HG03439 (cell line): ENCODE results near the gene ARHGDIB.

ENCODE experiments used
- ATAC-seq: cut with Tn5 transposase; IDR thresholded peaks from one replicate; pipeline ENCODE4 v1.9.1; 2021; ENCODE audit warnings: mild to moderate bottlenecking, moderate library complexity; ENCODE audit not compliant: unreplicated experiment

ARHGDIB gene

DNA sequence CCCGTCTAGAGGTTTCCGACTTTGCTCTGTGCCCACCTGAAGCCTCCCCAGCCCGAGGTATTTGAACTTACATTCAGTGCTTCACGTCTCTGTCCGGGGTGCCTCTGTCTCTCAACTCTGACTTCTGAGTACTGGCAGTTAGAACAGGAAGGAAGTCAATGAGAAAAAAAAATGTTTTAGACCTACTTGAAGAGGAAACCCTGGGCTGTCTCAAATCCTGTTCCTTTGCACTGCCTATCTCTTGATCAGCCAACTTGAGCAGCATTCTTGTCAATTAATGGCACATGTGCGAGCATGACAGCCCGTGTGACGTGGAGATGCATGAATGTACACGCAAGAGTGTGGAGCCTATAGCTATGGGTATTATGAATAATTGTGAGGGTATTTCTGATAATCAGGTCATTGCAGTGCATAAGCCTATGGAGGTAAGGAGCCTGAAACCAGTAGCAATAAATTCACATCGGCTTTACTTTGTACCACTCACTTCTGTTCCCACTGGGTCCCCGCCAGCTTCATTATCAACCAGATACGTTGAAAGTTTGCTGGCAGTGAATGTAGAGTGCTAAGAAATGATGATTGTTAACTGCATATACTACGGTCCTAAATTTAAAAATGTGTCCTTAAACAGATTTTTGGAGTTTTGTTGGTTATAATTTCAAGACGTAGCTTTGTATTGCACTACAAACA lies at the start of gene ARHGDIB:
ARHGDIB (minus strand) TSS at position 136 of the 687 bp plus-strand sequence. CDS start 10,889 bp downstream, outside the sequence.
- ATAC-seq = peak; percentile 61

DNA sequence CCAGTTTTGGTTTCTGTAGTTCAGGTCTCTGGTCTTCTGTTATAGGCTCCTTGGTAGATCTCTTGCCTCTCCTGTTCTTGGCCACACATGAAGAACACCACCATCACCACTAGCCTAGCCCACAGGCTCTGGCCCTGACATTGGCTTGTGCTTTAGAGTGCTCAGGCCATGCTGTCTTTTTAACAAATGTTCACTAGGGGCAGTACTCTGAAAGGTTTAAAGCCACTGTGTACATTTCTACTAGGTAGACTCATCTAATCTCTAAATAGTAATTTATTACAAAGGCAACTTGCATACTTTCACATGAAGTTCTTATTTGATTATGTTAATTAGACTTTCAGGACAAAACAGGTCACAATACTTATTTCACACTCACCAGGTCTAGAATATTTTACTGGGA lies 49.8 kb upstream of the ARHGDIB start:
- no peak for ATAC-seq

DNA sequence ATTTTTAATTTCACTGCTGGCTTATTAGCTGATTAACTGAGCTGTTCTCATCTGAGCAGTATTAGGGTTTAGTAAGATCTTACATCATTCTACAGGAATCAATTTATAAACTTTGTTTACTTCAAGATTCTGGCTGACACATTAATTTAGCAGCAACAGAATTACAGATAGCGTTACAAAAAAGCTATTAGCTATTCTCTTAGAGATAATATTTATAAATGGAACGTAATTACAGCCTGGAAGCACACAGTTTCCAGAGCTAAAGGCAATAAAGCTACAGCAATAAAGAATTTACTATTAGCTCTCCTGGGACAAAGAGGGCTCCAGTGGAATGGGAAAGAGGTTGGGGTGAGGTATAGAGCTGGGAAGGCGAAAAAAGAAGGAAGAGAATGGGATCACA lies 46.1 kb upstream of the ARHGDIB start:
- ATAC-seq = no peak

DNA sequence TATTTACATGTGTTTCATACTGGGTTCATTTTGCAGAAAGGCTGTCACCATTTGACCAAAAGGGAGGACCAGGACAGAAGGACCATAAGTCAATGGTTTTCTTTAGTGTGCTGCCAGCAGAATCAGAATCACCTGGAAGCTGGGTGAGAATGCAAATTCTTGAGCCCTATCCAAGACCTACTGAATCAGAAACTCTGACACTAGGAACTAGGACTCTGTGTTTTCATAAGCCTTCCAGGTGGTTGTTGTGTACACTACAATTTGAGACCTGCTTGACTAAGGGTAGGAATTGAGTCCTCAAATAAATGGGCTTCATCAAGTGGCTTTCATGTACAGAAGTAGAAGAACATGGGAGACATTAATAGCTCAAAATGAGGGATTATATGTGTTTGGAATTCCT lies 43.7 kb upstream of the ARHGDIB start:
- no peak for ATAC-seq

DNA sequence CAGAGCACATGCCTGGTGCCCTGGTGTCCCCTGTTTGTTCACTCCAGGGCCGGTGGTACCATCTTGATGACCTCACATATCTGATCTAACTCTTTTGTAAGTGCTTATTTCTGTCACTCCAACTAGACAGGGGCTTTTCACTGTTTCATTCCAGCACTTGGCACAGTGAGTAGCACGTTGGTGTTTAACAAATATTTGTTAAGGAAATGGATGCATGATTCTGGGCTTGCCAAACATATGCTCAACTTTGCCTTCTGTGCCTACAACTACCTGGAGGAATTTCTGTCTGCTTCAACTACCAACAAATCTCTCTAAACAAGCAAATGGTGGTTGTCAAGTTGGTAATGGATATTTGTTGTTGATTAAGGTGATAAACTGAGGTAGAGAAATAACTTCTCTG lies 43.0 kb upstream of the ARHGDIB start:
- ATAC-seq = no peak

DNA sequence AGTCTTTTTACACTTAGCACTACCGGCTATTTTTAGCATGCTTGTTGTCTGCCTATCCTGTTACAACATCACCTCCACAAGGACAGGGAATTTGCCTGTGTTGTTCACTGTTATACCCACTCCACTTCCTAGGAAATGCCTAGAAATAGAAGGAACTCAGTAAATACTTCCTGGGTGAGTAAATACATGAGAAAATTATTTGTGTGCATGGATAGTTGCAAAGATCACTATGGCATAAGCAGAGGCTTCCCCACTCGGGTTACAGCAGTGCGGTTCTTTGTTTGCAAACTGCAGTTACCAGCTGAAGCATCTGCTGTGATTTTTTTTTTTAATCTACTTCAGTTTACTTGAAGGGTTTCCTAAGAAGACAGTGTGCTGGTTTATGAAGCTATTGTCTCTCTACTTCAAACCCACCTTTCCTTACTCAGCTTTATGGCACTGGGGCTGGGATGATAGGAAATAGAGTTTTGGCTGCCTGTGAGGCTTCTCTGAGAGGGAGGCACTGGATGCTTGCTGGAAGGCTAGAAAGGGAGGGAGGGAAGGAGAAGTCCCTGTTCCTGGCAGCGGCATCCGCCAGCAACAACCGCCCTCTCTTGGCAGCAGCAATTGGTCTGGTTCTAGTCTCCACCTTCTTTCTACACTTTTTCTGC lies 40.5 kb upstream of the ARHGDIB start:
- no peak for ATAC-seq

DNA sequence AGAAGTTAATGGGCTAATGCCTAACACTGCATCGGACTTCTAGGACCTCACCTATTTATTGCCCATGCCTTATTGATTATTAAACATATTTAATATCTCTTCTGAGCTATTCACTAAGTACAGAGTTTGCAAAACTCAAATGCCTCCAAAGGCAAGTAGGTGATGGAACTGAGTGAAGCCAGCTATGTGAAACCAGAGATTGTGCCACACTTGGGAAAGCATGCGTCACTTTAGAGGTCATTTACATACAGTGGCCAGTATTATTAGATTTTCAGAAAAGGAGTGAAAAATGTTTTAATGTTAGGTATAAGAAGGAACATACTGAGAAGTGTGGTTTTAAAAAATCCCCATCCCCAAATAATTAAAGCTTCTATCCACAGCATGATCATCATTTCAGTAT lies 39.2 kb upstream of the ARHGDIB start:
- ATAC-seq = no peak

DNA sequence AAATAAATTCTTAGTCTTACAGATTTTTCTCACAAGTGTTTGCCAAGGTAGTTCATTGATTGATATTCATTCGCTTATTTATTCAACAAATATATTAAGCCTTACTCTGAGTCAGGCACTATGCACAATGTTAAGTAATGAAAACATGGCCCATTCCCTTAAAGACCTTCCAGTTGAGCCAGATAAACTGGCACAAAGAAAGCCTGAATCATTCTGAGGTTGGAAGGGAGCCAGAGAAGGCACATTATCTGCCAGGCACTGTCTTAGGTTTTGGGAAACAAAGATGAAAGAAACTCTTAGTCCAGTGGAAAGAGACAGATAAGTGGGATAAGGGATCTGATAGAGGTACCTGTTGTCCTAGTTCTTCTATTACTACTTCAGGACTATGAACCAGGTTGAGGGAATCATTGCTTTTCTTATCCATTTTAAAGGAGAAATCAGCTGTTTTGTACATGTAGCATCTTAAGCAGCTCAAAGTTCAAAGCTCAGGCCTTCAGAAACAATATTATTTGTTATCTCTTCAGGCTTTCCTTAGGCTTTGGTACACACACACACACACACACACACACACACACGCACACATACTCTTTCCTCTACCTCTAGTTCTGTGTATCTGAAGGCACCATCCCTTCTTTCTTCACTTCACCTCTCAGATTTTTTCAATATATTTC lies 38.4 kb upstream of the ARHGDIB start:
- no peak for ATAC-seq

DNA sequence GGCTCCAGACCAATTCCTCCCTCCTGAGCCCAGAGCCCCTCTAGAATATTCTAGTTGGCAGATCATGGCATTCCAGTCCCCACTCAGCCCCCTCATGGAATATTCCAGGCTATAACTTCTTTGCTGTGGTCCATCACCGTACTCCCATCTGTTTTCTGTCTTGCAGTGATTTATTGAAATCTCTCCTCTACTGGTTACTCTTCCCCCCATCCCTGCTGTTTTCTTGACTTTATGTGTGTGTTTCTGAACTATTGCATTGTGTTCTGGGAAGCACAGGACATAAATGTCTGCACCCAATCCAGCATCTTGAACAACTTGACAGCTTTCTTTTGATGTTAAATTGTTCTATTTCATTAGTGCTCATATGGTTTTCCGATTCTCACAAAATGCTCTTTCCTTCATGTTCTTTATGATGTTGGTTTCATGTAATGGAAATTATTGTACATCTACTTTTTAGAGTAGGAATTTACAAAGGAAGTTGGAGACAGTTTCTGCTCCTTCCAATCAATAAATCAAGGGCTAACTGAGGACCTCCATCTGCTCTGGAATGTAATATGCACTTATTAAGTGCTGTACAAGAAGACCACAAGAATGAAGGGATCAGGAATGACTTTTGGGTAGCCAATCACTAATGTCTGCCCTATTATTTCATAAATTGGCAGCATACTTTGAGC lies 37.8 kb upstream of the ARHGDIB start:
- ATAC-seq = no peak

DNA sequence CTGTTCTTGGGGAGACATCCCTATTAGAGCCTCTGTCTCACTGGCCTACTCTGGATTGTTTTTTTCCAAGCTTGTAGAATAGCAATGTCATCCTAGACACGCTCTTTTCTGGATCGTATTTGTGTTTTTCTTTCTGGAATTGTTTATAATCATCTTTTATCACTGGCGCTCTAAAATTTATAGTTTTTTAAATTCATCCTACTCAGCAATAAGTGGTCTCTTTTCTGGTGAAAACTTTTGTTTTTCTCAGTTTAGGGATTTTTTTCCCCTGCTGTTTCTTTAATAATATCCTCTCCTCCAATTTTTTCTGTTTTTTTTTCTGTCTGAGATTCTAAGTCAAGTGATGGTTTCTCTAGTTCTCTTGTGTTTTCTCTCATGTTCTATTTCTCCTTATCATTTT lies 36.6 kb upstream of the ARHGDIB start:
- ATAC-seq = no peak

DNA sequence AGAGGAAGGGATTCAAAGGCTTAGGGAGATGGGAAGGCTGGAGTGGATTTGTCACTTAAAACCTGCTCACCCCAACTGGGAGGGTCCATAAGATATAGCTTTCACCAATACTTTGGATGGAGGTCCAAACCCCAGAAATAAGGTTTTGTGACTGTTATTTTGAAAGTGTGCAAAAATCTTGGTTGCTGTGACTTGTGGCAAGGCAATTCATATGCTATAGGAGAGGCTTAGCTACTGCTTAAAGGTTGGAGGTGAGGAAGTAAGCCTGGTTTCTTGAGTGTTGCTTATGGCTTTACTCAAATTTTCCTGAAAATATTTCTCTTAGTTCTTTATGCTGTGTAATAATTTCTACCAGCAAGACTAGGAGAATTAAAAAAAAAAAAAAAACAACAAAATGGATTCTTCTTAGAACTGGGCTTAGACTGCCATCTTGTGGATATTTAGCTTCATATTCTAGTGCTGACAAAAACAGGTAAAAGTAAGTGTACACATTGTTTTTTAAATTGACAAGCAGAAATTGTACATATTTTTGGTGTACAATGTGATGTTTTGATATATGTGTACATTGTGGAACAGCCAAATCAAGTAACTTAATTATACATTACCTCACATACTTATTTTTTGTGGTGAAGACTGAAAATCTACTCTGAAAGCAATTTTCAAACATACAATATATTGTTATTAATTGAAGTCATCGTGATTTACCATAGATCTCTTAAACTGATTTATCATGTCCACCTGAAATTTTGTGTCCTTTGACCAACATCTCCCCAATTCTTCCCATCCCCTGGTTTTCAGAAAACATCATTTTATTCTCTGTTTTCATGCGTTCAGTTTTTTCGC lies 34.4 kb upstream of the ARHGDIB start:
- ATAC-seq = no peak

DNA sequence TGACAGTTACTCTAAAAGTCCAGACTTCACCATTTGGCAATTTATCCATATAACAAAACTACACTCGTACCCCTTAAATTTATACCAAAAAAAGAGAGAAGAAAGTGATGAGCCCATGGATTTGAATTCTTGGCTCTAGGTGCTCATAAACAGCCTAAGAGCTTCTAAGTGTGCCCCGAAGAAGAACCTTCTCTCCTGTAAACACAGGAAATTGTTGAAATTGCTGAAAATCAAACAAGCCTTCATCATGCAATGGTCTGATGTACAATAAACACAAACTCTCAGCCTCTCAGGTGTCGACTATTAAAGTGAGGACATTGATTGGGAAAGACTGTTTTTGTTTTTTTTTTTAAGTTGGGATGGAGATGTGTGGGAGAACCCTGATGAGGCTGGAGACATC lies 33.2 kb upstream of the ARHGDIB start:
- no peak for ATAC-seq

DNA sequence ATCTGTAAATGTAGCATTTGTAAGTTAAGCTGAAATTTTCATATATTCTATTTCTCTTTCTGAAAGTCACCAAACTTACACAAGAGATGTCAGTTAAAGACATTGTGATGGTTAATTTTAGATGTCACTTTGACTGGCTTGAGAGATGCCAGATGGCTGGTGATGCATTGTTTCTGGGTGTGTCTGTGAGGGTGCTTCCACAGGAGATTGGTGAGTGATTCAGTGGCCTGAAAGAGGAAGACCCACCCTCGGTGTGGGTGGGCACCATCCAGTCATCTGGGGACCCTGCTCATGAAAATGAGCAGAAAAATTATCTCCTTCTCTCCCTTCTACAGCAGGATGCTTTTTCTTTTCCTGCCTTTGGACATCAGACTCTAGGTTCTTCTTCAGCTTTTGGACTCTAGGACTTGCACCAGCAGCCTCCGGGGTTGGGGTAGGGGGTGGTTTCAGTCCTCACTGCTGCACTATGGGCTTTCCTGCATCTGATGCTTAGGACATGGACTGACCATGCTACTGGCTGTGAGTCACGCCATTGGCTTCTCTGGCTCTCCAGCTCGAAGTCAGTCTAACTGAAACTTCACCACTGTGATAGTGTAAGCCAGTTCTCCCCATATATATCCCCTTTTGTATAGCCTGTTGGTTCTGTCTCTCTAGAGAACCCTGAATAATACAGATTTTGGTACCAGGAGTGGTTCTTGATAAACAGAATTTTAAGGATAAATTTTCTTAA lies 32.3 kb upstream of the ARHGDIB start:
- ATAC-seq = no peak

DNA sequence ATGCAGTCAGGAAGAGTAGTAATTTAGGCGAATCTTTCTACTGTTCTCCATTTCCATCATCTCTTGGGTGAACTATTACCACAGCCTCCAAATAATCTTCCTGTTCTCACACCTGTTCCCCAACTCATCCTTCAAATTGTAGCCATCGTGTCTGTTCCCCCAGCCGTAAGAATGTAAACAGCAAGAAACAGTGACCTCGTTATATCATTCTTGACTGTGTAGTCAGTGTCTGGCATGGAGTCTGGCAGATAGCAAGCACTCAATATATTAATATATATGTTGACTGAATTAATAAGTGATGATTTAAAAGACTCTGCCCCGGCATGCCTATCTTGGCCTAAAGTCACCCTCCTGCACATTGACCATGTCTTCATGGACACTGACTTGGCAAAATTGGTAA lies 31.7 kb upstream of the ARHGDIB start:
- ATAC-seq = no peak

DNA sequence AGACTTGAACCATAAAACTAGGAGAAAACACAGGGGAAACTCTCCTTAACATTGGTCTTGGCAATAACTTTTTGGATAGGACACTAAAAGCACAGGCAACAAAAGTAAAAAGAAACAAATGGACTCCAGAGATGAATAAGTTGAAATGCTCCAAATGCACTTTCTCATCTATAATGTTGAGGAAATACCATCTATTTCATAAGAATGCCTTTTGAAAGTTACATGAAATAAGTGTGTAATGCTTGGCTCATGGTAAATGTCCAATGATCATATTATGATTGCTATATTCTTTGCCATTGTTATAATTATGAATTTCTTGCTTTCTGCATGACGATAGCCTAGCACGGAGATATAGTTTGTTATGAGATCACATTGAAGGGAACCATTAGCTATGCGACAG lies 31.3 kb upstream of the ARHGDIB start:
- no peak for ATAC-seq

DNA sequence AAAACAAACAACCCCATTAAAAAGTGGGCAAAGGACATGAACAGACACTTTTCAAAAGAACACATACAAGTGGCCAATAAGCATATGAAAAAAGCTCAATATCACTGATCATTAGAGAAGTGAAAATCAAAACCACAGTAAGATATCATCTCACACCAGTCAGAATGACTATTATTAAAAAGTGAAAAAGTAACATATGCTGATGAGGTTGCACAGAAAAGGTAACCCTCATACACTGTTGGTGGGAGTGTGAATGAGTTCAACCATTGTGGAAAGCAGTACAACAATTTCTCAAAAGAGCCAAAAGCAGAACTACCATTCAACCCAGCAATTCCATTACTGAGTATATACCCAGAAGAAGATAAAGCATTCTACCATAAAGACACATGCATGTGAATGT lies 29.7 kb upstream of the ARHGDIB start:
- ATAC-seq = no peak

DNA sequence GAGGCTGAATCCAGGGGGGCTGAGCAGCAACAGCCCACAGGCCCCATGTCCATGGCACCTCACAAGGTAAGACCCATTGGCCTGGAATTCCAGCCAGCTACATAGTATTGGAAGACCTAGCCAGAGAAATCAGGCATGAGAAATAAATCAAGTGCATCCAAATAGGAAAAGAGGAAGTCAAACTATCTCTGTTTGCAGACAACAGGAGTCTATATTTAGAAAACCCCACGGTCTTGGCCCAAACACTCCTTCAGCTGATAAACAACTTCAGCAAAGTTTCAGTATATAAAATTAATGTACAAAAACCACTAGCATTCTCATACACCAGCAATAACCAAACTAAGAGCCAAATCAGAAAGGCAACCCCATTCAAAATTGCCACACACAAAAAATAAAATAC lies 28.4 kb upstream of the ARHGDIB start:
- peak; percentile 50 for ATAC-seq

DNA sequence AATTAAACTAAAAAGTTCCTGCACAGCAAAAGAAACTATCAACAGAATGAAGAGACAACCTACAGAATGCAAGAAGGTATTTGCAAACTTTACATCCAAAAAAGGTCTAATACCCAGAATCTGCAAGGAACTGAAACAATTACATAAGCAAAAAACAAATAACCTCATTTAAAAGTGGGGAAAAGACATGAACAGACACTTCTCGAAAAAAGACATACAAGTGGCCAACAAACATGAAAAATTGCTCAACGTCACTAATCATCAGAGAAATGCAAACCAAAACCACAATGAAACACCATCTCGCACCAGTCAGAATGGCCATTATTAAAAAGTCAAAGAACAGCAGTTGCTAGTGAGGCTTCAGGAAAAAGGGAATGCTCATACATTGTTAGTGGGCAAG lies 26.6 kb upstream of the ARHGDIB start:
- ATAC-seq = no peak

DNA sequence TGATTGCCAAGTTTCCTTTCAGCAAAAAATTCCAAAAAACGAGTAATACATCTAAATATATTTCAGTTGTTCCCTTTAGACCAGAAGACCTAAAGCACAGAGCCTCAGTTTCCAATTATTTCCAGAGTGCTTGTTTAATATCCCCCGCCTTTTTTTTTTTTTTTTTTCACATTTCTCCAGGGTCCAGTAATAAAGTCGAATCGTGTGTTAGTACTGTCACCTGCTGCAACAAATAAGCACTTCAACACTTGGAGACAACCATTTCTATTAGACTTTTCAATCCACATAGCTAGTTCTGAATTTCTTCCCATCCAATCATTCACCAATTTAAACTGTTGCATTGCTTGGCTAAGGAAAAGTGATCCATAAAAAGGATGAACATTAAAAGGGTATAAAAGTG lies 25.0 kb upstream of the ARHGDIB start:
- no peak for ATAC-seq

DNA sequence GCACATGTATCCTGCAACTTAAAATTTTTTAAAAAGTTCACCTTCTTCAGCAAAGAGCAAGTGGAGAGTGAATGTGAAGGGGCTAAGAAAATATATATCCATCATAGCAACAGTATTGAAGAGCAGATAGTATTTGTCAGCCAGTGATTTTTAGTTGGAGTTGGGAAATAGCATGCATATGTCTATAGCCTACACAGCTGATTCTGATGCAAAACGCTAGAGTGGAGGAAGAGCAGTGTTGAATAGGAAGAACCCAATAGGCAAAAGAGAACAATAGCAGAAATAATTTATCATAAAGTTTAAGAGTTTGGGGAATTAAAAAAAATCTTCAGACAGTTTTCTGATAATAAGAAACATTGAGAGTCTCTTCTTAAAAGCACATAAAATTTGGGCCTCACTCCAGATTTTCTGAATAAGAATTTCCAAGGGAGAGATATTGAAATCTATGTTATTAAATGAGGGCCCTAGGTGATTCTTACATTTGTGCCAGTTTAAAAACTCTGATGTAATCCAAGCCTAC lies 23.4 kb upstream of the ARHGDIB start:
- ATAC-seq = no peak
